Adrenal gland (tissue), 5 donors: Measurements from ENCODE around the gene DOCK9.

Source experiments
- POLR2A ChIP-seq, 2 donors: fragments of 450-650 bp; IDR thresholded peaks; one replicate each; pipeline ENCODE4 v1.6.1; 2017; ENCODE audit warnings: antibody characterized with exemption in 2 of 2, mild to moderate bottlenecking in 2 of 2, moderate library complexity in 1 of 2
- TF ChIP-seq, protein P1 (sequence below), 6 experiments: fragments of 450-650 bp in 4 of 6; fragments of 200-600 bp in 2 of 6; sonication (generic) in 1 of 6; IDR thresholded peaks; 1 replicate in 5 of 6; 2 replicates in 1 of 6; pipeline versions ENCODE4 v1.5.1 to v1.8.0; 2016 to 2021; ENCODE audit warnings: antibody characterized with exemption in 6 of 6, mild to moderate bottlenecking in 2 of 6, moderate library complexity in 1 of 6
- donor health status: DM: no; HTN: no; CAD: no.

DNA sequence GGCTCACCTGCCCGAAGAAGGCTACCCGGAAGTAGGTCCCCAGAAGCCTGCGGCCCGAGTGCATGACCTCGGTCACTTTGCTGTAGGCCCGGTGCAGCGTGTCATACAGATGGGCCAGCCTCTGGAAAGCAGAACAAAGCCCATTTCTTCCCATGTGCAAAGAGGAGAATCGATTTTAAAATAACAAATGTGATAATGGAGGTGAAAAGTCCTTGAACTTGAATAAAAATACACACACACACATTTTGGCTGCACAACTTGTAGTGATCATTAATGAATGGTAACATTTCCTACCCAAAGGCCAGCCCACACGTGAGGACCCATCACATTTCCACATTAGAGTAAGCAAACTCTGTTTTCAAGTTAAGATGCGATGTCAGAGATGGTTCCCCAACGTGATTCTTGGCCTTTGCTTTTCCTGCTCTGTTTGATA lies 168.5 kb downstream of the DOCK9 start:
- TF ChIP-seq, protein P1, sequence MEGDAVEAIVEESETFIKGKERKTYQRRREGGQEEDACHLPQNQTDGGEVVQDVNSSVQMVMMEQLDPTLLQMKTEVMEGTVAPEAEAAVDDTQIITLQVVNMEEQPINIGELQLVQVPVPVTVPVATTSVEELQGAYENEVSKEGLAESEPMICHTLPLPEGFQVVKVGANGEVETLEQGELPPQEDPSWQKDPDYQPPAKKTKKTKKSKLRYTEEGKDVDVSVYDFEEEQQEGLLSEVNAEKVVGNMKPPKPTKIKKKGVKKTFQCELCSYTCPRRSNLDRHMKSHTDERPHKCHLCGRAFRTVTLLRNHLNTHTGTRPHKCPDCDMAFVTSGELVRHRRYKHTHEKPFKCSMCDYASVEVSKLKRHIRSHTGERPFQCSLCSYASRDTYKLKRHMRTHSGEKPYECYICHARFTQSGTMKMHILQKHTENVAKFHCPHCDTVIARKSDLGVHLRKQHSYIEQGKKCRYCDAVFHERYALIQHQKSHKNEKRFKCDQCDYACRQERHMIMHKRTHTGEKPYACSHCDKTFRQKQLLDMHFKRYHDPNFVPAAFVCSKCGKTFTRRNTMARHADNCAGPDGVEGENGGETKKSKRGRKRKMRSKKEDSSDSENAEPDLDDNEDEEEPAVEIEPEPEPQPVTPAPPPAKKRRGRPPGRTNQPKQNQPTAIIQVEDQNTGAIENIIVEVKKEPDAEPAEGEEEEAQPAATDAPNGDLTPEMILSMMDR (IDR thresholded peaks at IDR 0.05): no peak
- TF ChIP-seq POLR2A (IDR thresholded peaks at IDR 0.05): no peak
